GM10266 (cell line): ENCODE results near the gene TANGO6.
A peak's percentile ranks its signal among the peaks of the same experiment; 100 is the strongest.

Experiments
- DNase-seq: peaks from one replicate; pipeline ENCODE4 v3.0.0; 2012; ENCODE audit errors: extremely low spot score
- TF ChIP-seq, protein P1 (sequence below): IDR thresholded peaks from 2 replicates; pipeline ENCODE4 v1.5.1; 2012; ENCODE audit warnings: mild to moderate bottlenecking, low read depth; ENCODE audit not compliant: control insufficient read depth, insufficient read depth; ENCODE audit errors: missing control alignments

The TANGO6 gene

DNA sequence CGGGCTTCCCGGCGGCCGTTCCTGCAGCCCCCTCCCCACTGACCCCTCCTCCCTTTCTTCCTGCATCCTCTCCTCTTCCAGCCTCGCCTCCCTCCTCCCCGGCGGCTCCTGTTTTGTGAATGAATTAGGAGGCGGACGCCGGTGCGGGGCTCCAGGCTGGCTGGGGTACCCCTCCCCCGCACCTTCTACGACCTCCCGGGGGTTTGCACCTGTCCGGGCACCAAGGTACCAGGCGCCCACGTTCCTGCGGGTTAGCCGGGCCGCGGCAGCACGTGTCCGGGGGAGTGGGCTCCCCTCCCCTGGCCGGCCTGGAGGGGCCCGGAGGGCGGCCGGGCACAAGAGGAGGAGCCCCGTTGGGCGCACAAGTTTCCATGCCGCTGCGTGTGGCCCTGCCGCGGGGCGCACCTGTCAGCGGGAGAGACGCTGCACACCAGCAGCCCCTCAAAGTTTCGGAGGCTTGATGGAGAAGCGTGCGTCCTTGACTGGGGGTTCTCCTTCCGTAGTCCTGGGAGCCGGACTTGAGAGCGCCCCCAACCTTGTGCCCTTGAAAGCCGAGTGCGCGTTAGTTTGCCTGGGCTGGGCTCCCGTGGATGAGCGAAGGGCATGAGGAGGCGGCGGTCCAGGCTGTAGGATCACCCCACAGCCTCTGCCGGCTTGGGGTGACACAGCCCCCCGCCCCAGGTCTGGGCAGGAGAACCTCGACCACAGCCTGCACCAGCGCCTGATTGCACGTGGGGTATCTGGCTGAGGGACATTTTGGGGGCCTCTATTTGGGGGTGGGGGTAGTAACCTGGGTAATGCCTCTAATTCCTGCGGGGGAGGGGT, 263.4 kb downstream of the TANGO6 start:
- peak; percentile 69 for DNase-seq
- TF ChIP-seq, protein P1, sequence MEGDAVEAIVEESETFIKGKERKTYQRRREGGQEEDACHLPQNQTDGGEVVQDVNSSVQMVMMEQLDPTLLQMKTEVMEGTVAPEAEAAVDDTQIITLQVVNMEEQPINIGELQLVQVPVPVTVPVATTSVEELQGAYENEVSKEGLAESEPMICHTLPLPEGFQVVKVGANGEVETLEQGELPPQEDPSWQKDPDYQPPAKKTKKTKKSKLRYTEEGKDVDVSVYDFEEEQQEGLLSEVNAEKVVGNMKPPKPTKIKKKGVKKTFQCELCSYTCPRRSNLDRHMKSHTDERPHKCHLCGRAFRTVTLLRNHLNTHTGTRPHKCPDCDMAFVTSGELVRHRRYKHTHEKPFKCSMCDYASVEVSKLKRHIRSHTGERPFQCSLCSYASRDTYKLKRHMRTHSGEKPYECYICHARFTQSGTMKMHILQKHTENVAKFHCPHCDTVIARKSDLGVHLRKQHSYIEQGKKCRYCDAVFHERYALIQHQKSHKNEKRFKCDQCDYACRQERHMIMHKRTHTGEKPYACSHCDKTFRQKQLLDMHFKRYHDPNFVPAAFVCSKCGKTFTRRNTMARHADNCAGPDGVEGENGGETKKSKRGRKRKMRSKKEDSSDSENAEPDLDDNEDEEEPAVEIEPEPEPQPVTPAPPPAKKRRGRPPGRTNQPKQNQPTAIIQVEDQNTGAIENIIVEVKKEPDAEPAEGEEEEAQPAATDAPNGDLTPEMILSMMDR: peak; percentile 21

GRCh38 chr16:69107316-69107962, 264.1 kb downstream of the TANGO6 start:
- peak; percentile 44 for DNase-seq
- TF ChIP-seq, protein P1: no peak

DNA sequence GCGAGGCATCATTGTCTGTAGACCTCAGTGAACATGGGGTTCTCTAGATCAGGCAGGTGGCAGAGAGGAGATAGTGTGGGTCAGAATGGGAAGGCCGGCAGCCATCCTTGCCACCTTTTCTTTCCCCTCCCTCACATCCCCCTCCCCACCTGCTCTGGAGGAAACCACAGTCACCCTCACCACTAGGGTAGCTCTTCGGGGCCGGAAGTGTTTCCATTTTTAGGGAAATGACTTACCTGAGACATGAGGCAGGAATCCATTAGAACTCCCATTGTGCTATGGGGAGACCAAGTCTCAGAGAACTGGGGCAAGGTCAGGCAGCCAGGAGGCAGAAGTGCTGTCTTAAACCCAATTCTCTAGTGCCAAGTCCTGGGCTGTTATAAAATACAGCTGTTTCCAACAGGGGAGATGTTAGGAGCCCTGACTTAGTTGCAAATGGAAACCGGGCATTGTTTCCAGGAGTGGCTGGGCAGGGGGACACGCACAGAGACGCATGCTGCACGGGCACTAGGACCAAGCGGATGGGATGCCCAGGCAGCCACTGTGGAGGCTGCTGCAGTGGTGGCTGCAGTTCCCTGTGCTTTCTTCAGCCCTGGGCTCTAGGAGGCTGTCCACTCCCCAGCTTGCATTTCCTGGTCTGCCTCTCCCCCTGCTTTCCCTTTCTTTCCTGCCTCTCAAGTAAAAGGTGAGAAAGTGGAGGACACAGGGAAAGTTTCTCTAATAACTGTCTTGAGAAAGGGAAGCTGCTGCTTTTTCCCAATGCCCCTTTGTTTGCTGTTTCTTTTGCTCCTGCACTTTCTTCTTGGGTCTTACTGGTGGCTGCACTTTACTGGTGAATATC, 265.0 kb downstream of the TANGO6 start:
- peak; percentile 41 for DNase-seq
- TF ChIP-seq, protein P1: no peak

- no peak for DNase-seq
- TF ChIP-seq, protein P1: no peak
Observed at GRCh38 chr16:69108905-69109252, 265.5 kb downstream of the TANGO6 start.

DNA sequence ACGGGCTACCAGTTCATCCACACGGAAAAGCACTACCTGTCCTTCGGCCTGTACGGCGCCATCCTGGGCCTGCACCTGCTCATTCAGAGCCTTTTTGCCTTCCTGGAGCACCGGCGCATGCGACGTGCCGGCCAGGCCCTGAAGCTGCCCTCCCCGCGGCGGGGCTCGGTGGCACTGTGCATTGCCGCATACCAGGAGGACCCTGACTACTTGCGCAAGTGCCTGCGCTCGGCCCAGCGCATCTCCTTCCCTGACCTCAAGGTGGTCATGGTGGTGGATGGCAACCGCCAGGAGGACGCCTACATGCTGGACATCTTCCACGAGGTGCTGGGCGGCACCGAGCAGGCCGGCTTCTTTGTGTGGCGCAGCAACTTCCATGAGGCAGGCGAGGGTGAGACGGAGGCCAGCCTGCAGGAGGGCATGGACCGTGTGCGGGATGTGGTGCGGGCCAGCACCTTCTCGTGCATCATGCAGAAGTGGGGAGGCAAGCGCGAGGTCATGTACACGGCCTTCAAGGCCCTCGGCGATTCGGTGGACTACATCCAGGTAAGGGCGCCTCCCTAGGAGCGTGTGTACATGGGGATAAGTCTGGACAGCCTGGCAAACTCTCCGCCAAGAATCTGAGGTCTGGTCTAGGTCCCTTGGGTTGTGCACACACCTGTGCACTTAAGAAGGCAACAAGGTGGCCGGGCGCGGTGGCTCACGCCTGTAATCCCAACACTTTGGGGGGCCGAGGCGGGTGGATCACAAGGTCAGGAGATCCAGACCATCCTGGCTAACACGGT, 266.3 kb downstream of the TANGO6 start:
- DNase-seq: no peak

GRCh38 chr16:69110406-69110805, 267.1 kb downstream of the TANGO6 start:
- TF ChIP-seq, protein P1: no peak
- DNase-seq: no peak

More for the DNA sequence above, 266.3 kb downstream of the TANGO6 start:
- TF ChIP-seq, protein P1: no peak
